Endothelial cell of umbilical vein (primary cell): ENCODE measurements around the gene EMD.

Experiments used
- EZH2 ChIP-seq: IDR thresholded peaks from 2 replicates; pipeline ENCODE4 v1.6.1; 2012; ENCODE audit warnings: borderline replicate concordance, low read depth, mild to moderate bottlenecking, moderate library complexity, low read length, inconsistent platforms; ENCODE audit not compliant: severe bottlenecking
- JUN ChIP-seq: IDR thresholded peaks from 2 replicates; pipeline ENCODE4 v1.6.1; 2011; ENCODE audit warnings: borderline replicate concordance, low read depth; ENCODE audit not compliant: insufficient read length, insufficient read depth
- MAX ChIP-seq: IDR thresholded peaks from 2 replicates; pipeline ENCODE4 v1.6.1; 2011; ENCODE audit not compliant: insufficient read depth, insufficient read length
- POLR2A ChIP-seq: IDR thresholded peaks from 2 replicates; pipeline ENCODE4 v1.6.1; 2012; ENCODE audit warnings: low read depth, mild to moderate bottlenecking, control low read depth, low read length
- TF ChIP-seq, protein P1 (sequence below), 2 donors: IDR thresholded peaks; 1 replicate in 1 of 2; 2 replicates in 1 of 2; pipeline ENCODE4 v1.5.1; 2011; ENCODE audit warnings: low read length in 2 of 2, mild to moderate bottlenecking in 2 of 2, moderate library complexity in 2 of 2, control low read depth in 1 of 2, inconsistent platforms in 1 of 2, low read depth in 1 of 2; ENCODE audit not compliant: insufficient read depth in 1 of 2; ENCODE audit errors: extremely low read depth in 1 of 2

- no peak for TF ChIP-seq EZH2
- TF ChIP-seq MAX, result no peak
- TF ChIP-seq JUN, result peak; percentile 16
- TF ChIP-seq POLR2A, result peak; percentile 41
- TF ChIP-seq, protein P1, sequence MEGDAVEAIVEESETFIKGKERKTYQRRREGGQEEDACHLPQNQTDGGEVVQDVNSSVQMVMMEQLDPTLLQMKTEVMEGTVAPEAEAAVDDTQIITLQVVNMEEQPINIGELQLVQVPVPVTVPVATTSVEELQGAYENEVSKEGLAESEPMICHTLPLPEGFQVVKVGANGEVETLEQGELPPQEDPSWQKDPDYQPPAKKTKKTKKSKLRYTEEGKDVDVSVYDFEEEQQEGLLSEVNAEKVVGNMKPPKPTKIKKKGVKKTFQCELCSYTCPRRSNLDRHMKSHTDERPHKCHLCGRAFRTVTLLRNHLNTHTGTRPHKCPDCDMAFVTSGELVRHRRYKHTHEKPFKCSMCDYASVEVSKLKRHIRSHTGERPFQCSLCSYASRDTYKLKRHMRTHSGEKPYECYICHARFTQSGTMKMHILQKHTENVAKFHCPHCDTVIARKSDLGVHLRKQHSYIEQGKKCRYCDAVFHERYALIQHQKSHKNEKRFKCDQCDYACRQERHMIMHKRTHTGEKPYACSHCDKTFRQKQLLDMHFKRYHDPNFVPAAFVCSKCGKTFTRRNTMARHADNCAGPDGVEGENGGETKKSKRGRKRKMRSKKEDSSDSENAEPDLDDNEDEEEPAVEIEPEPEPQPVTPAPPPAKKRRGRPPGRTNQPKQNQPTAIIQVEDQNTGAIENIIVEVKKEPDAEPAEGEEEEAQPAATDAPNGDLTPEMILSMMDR (IDR thresholded peaks at IDR 0.05; ENCODE audit: extremely low read depth in 1 of 2, insufficient read depth in 1 of 2, low read depth in 1 of 2, low read length in 2 of 2), result no peak
Measured at GRCh38 chrX:154369449-154370299, 9.4 kb upstream of the EMD start.
